ENCODE results near the gene SGPL1.

DNA sequence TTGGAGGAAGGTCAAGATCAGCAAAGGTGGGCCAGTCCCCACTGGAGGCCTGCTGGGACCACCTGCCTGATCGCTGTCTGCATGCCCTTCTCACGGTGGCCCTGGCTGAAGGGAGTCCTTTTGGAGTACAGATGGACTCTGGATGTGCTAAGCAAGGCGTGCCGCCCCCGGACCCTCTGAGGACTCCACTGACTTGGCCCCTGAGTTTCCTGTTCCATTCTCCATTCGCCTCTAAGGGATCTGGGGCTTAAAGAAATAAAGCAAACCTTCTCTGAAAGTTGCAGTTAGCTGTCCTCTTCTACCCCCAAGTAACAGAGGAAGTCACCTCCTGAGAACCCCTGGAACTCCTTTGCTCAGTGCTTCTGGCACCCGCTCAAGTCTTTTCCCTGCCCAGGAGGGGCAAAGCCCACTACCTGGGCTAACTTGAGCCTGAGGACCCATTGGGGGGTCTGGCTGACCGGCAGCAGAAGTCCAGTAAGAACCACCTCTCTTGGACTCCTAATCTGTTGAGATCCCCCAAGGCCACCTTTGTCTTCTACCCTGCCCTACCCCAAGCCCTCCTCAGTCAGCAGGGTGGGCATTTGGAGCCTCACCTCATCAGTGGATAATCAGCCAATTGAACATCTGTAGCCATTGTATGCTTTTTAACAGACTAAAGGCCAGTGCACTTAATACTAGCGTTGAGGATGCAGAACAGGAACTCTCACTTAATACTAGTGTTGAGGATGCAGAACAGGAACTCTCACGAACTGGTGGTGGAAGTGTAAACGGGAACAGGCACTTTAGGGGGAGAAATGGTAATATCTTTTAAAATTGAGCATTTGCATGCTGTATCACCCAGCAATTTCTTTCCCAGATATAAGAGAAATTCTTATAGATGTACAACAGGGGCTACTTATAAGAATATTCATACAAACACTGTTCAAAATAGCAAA, 32.7 kb upstream of the SGPL1 start:
- TF ChIP-seq, protein P1, sequence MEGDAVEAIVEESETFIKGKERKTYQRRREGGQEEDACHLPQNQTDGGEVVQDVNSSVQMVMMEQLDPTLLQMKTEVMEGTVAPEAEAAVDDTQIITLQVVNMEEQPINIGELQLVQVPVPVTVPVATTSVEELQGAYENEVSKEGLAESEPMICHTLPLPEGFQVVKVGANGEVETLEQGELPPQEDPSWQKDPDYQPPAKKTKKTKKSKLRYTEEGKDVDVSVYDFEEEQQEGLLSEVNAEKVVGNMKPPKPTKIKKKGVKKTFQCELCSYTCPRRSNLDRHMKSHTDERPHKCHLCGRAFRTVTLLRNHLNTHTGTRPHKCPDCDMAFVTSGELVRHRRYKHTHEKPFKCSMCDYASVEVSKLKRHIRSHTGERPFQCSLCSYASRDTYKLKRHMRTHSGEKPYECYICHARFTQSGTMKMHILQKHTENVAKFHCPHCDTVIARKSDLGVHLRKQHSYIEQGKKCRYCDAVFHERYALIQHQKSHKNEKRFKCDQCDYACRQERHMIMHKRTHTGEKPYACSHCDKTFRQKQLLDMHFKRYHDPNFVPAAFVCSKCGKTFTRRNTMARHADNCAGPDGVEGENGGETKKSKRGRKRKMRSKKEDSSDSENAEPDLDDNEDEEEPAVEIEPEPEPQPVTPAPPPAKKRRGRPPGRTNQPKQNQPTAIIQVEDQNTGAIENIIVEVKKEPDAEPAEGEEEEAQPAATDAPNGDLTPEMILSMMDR (conservative IDR thresholded peaks at IDR 0.05 in 1 of 2, IDR thresholded peaks at IDR 0.05 in 1 of 2; ENCODE audit: extremely low read depth in 1 of 2, insufficient read depth in 1 of 2, low read depth in 1 of 2, low read length in 2 of 2), result no peak
- no peak for TF ChIP-seq EZH2 (IDR thresholded peaks at IDR 0.05; ENCODE audit: borderline replicate concordance, low read length)
